ENCODE results near the gene HOXA10.

GRCh38 chr7:27154901-27155815 lies 19.0 kb downstream of the HOXA10 start:
- TF ChIP-seq CTCF (IDR thresholded peaks at IDR 0.05; ENCODE audit: insufficient read depth, low read length) (no peak), POLR2AphosphoS5 (IDR thresholded peaks at IDR 0.05; ENCODE audit: low read depth) (no peak), GABPA (IDR thresholded peaks at IDR 0.05; ENCODE audit: low read depth) (no peak)
